NCI-H510A treated with DMSO at 0.1 percent for 48 hours (cell line): ENCODE results near the gene ADD1.
"Not testable (repeated sequence)": the region's sequence is repeated elsewhere in the genome, so short reads cannot be mapped to it uniquely, and the experiment has no call there.

Source experiments
- DNase-seq: peaks from one replicate; lab custom pipeline; 2025; lab: John Stamatoyannopoulos, UW

Gene ADD1

DNA sequence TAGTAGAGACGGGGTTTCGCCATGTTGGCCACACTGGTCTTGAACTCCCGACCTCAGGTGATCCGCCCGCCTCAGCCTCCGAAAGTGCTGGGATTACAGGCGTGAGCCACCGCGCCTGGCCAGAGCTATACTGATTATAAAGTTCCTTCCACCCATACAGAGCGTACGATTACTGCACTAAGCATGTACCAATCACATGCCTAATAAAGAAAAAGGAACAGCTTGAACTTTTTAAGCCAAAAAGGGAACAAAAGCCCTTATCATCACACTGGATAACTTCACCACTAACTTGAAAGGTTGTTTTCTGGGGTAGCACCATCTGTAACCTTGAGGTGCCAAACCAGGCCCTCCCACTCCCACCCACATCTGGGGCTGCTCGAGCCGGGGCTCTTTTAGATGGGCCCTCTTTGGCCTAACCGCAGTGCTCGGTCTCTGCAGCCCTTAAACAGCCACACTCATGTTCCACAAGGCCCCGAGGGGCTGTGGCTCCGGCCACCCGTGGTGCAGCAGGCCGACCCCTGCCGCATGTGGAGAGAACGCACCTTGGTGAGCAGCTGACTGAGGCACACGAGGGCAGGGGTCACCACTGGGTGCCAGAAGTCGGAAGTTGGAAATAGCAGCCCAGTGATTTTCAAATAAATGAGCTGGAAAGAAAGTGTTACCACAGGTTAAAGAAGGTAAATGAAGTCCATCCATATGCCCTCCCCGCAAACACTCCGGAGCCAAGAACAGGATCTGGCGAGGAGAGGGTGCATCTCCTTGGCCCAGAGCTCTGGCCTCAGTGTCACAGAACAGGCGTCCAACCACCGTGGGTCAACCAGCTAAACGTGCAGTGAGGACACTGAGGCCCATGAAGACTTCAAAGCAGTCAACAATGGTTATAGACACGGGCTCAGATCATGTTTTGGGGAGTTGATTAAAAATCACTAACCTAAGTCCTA lies 101.2 kb downstream of the ADD1 start:
- no peak for DNase-seq

DNA sequence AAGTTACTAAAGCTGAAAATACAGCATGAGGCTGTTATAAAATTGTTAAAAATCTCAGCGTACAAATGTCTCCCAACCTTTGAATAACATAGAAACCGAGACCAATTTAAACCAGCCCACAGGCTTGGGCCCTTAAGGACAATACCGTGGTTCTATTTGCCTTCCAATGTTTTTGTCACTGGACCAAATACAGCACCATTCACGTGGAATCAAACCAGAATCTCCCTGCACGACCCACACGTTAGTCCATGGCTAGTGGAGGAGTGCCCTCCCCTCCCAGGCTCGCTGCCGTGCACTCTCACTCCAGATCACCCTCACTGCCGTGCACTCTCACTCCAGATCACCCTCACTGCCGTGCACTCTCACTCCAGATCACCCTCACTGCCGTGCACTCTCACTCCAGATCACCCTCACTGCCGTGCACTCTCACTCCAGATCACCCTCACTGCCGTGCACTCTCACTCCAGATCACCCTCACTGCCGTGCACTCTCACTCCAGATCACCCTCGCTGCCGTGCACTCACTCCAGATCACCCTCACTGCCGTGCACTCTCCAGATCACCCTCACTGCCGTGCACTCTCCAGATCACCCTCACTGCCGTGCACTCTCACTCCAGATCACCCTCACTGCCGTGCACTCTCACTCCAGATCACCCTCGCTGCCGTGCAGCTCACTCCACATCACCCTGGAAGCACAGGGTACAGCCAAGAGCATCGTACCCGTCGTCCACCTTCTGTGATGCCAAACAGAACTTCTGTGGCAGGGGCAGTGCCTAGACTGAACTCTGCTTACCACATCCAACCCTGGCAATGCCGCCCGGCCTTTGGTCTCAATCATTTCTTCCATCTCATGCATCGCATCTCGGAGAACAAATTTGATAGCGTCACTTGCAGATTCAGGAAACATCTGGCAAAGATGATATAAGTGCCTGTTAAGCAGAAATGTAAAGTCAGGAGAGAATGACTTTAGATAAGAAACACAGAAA lies 102.3 kb downstream of the ADD1 start:
- not testable (repeated sequence) for DNase-seq

DNA sequence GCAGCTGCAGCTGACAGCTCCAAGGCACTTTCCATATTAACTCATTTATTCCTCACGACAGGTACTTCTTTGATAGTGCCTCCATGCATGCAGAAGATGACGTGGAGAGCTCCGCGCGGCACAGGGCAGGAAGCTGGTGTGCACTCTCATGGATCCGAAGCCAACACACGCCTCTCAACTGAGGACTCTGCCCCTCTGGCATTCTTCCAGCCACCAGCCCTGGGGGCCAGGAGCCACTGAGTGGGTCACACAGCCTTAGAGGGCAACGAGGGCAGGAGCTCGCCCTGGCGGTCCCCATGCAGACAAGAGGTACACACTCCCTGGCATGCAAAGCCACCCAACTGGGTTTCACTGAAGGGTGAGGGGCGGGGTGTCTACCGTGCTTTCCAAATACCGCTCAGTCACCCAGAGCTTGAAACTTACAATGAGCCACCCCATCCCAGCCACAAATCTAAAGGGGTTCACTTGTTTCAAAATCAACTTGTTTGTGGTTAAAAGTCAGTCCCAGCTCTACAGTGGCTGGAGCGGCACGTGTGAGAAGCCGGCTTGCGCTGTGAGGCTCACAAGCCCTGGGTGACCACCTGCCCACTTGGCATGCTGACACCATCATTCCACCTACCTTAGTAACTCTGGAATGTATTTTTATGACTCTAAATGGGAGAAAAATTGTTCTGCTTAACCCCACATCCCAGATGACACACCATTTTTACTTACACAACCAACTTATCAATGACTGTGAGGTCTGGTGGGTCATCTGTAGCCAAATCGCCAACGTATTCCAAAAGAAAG lies 103.4 kb downstream of the ADD1 start:
- no peak for DNase-seq

DNA sequence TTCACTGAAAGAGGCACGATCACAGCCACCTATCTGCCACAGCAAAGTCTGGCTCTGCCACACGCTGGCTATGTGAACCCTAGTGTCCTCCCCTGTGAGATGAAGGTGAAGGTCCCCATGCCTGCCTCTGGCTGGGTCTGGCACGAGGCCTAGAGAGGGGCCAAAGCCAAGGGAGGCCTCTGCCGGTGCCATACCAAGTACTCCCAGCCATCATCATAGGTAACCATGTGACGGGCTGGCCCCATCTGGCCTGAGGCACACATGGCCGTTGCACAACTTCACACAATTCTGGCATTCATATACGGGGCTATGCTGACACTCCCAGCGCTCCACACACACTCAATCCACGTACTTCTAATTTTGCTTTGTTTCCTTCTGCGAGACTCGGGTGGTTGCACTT lies 104.3 kb downstream of the ADD1 start:
- DNase-seq, result no peak

DNA sequence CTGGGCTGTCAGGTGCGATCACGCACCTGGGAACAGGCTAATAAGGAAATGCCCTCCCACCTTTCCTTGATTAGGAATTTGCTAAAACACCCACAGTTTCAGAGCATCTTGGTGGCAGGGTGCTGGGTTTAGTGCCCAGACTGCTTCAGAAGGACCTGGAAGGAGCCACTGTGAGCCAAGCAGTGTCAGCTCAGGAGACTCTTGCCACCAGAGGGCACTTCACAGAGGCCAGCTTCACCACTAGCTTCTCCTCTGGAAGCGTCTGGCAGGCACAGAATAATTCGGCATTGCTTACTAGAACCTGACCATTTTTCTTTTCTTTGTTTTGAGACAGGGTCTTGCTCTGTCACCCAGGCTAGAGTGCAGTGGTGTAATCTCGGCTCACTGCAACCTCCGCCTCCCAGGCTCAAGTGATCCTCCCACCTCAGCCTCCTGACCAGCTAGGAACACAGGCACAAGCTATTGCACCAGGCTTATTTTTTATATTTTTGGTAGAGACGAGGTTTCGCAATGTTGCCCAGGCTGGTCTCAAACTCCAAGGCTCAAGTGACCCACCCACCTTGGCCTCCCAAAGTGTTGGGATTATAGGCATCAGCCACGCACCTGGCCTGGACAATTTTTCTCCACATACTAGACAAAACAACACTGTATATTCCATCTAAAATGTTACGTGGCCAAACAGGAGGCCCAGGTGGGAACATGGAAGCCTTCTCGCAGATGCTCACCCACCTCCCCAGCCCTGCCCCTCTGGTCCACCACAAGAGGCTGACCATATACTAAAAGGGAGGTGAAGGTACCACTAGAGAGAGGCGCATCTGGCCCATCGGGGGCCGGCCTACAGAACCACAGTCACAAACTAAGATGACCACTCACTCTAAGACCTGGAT lies 105.5 kb downstream of the ADD1 start:
- DNase-seq, result no peak

DNA sequence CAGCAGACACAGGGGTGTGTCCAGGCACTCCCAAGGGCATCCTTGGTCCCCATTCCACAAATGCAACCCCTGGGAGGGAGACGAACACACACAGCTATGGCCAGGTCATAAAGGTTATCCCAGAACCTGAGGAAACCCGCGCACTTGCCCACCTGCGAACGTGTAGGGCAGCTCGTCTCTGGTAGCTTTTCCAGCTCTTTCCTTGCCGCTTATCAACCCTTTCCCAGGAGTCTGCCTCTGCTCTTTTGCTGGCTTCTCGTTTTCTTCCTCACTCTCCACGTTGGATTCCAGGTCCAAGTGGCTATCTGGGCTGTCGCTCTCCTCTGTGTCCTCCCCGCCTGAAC lies 106.1 kb downstream of the ADD1 start:
- no peak for DNase-seq

DNA sequence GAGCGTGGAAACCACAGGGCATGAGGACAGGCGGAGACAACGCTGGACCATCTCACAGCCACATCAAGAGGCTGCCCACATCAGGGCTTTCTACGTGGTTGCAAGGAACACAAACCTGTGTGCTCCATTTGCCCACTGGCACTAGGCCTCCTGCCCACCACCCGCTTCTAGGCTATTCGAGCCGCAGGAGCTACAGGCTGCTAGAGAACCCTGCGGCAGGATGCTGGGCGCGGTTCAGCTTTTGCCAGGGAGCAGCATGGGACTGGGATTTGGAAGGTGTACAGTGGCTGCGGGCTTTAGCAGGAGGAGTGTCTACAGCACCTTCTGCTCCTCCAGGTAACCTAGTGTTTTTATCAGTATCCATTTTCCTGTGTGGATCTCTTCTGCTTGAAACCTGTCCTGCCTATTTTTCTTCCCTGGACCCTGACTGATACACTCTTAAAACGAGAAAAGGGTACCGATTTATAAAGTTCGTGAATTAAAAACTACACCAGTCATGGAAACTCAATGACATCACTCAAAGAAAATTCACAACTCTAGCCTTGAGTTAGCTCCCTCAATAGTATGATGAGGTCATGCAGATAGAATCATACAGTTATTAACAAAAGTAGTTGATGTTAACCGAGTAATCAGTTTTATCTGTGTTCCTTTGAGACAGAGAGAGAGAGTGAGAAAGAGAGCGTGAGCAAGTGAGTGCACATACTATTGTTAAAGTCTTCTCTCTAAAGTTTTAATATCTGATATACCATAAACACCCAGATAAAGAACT lies 106.8 kb downstream of the ADD1 start:
- no peak for DNase-seq

DNA sequence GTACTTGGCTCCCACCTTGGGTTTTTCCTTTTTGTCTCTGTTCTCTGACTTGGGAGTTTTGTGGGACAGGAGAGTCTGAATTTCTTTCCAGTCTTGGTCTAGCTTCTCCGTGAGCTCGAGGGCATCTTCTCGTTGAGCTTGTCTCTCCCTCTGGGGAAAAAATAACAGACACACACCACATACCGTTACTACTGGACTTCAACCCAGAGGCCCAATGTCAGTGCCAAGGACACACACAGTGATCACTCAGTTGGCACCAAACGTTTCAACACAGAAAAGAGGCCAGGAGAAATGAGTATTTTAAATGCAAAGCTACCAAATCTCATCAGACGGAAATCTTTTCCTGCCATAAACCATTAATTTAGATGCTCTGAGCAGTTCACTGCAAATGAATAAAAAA lies 109.9 kb downstream of the ADD1 start:
- no peak for DNase-seq

DNA sequence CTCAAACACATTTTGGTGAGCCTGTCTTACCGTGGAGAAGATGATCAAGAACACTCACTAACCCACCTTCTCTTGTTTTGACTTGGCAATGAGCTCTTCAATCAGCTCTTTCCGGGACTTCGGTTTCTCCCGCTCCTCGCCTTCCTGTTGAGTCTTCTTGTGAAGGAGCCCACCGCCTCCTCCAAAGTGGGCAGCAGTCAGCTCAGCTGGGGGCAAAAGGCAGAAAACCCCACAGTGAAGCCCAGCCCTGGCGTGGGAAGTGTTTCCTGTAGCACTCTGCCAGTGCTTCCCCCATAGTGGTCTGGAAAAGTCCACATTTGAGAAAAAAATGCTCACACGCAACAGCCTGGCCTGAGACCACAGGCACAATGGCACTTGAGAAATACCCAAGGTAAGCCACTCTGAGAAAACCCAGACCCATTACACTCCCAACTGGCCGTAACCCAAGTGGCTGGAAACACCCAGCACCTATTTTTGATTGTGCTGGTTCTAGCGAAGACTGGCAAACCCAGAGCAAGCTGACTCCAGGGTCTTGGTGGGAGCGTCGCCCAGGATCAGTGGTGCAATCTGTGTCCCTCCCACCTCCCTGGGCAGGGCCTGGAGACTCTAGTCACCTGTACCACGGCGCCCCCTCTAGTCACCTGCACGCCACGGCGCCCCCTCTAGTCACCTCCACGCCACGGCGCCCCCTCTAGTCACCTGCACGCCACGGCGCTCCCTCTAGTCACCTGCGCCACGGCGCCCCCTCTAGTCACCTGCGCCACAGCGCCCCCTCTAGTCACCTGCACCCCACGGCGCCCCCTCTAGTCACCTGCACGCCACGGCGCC lies 110.9 kb downstream of the ADD1 start:
- DNase-seq, result no peak

DNA sequence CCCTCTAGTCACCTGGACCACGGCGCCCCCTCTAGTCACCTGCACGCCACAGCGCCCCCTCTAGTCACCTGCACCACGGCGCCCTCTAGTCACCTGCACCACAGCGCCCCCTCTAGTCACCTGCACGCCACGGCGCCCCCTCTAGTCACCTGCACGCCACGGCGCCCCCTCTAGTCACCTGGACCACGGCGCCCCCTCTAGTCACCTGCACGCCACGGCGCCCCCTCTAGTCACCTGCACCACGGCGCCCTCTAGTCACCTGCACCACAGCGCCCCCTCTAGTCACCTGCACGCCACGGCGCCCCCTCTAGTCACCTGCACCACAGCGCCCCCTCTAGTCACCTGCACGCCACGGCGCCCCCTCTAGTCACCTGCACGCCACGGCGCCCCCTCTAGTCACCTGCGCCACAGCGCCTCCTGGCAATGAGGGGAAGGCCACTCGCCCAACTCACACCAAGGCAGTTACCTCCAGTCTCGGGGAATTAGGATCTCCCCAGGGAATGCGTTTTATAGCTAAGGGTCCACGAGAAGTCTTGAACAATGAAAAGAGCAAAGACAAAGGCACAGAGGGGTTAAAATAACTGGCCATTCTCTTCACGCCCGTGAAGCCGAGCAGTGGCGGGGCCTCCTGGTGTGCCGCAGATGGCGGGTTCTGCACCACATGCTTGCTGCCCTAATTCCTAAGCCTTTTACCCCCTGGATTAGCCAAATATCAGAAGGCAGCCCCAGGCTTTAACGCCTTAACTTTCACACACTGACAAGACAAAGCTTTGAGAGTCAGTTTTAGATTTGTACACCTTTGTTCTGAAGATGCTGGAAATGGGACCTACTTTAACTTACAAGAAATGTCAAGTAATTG lies 111.8 kb downstream of the ADD1 start:
- not testable (repeated sequence) for DNase-seq

DNA sequence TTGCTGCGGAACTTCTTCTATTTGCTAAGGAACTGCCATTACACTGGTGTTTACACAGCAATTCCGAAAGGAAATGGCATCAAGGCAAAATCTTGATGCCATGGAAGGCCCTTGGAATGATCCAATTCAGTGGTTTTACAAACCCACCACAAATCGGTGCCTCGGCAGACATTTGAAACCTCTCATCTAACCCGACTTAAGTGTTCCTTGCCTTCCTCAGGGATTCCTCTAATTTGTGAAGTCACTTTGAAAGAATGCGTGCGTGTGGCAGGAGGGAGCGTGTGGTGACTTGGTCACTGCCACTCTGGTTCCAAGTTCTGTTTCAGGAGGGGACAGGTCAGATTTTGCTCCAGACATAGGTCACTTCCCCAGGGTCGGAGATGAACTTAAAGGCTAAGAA lies 114.8 kb downstream of the ADD1 start:
- DNase-seq, result no peak

DNA sequence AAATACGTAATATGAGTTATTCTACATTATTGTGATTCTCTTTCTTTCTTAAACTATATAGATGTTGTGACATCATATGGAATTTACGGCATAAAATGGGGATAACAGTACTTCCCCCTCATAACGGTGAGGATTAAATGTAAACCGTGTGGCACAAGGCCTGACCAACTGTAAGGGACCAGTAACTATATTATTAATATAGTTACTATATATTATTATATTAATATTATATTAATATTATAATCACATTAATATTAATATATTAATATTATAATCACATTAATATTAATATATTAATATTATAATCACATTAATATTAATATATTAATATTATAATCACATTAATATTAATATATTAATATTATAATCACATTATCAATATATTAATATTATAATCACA lies 116.8 kb downstream of the ADD1 start:
- DNase-seq, result not testable (repeated sequence)

DNA sequence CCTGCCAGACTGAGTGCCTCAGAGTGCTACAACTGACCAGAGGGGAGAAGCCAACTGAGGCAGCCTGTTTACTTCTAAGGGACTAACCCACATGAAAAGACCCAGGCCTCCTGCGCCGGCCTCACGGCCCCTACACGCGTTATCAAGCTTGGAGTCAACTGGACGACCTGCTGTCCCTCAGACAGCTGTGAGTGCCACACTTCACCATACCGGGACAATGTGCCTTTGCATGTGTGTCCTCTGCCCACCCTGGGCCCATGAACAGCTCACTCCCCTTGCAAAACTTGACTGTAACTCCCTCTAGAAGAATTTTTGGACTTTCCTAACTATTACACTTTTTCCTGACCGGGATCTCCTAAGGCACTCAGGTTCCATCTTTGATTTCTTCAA lies 117.8 kb downstream of the ADD1 start:
- no peak for DNase-seq

DNA sequence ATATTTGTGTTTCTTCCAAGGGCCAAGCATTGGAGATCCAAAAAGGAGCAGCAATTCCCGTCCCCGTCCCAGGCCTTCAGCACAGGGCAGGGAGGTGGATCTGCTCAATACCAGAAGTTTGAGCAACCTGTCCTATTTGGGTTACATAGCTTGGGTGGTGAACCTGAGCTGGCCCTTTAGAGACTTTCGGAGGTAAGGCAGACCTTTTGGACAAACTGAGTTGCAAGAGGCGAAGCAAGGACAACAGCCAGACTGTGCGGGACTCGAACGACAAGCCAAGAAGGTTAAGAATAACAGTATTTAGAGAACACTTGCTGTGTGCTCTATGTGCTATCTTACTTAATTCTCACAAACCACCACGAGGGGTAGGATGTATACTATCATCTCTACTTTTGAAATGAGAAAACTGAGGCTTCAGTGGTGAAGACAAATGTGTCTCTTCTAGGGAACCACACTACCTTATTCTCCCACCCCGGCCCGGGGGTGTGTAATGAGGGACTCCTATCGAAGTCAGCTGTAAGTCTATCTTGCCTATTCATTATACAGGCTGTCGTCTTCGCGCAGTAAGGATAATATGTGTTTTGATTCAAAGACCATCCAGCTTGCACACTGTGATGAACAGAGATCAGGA lies 118.3 kb downstream of the ADD1 start:
- DNase-seq, result no peak

DNA sequence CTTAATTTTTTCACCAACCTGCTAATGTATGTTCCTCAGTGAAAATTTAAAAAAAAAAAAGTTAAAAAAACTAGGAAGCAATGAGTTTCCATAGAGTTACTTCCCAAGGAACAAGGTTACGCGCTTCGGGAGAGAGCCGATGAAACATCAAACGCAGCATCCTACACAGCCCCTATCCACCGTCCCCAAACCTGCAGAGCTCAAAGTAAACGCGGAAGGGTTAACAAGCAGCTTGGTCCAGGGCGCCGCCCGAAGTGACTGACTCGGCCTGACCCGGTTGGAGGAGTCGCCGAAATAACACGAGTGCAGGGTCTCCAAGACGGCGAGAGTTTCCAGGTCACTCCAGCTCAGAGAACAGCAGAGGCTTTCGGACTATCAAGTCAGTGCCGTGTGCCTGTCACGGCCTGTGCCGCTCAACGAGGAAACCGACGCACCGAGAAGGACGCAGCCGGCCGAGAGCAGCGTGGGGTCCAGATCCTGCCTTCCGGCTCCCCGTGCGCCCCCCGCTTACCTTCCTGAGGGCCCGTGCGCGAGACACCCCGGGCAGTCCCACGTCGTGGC lies 119.0 kb downstream of the ADD1 start:
- DNase-seq, result no peak

DNA sequence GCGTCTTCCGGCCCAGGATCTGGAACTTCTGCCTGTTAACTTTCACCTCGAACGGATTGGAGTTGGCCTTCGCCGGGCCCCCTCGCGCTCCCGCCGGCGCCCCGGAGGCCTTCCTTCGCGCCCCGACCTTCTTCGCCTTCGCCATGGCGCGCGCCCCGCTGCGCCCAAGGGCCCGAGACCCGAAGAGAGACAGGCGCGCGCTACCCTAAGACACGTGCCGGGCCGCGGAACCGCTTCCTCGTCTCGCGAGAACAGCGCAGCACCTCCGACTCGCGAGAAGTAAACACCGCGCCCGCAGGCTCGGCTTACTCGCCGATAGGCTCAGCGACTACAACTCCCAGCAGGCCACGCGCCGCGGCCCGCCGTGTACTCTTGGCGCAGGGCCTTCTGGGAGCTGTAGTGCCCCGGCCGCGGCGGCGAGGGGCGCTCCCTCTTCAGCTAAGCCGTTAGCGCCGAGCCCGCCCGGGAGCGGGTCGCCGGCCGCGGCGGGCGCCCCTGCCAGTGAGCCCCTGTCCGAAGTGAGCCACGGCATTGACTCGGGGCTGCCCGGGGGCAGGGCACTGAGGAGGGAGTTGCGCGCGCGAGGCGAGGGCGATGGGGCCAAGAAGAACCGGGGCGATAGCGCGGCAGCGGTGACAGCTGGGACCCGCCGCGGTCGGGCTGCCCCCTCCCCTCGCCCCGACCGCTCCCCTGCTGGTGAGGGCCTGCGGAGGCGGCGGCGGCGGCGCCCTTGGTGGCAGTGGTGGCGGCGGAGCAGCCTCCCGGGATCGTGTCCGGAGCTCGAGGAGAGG lies 119.7 kb downstream of the ADD1 start, which contains the start of the genes GRK4 and NOP14:
GRK4 (plus strand) TSS at position 397 of the 791 bp plus-strand sequence. CDS start 500 bp downstream, outside the sequence.
NOP14 (minus strand) TSS at position 232 of the 791 bp plus-strand sequence; CDS start at position 145, 87 bp downstream.
- peak; percentile 83 for DNase-seq
